HG02623 (cell line): Measurements from ENCODE around the gene SLC24A3.

Source experiments
- ATAC-seq: cut with Tn5 transposase; IDR thresholded peaks from one replicate; pipeline ENCODE4 v1.9.1; 2021; ENCODE audit warnings: moderate library complexity; ENCODE audit not compliant: unreplicated experiment

Gene SLC24A3

GRCh38 chr20:19492687-19493336 is 280.4 kb downstream of the SLC24A3 start:
- ATAC-seq, result no peak

GRCh38 chr20:19493794-19494495 is 281.5 kb downstream of the SLC24A3 start:
- ATAC-seq, result no peak

DNA sequence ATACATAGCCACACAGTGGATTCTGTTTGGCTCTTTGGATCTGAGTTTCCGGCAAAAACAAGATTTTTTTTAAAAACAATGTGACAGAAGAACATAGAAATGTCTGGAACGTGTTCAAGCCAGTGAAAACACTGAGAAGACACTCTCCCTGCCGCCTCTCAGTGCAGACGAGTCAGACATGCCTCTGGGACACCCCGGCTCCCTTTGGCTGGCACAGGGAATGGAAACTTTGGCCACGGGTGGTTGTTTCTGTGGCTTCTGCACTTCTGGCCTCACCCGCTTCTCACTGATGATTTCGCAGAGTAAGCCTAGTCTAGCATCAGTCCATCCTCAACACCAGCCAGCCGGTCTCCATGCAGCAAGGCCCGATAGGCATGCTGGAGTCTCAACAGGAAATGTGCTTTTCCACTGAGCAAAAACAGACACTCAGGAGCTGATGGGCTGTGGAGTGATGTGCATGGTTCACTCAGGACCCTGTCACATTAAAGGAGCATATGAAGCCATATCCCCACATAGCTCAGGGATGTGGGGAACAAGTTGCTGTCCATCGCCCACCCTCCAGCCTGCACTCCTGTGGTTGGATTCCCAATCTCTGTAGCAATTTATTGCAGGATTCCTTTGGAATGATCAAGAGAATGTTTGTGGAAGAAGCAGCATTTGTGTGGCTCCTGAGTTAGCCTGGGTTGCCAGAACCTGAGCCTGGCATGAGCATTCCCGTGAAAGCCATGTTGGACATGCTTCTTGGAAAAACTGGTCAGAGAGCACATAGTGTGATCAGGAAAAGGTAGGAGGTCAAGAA is 283.7 kb downstream of the SLC24A3 start:
- no peak for ATAC-seq

DNA sequence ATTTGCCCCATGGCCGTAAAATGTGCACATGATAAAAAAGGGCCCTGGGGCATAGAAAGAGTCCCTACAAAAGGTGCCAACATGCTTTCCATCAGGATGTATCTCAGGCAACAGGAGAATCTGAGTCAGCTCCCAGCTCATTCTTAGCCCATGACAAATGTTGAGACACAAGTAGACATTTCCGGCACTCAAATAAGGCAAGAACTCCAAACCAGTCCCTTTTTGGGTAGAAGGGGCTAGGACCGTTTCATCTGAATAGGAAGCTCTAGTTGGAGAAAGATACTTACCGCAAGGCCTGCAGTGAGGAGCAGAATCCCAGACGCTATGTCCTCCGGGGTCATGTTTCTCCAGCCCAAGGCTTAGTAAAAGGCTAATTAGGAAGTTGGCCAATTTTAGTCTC is 284.6 kb downstream of the SLC24A3 start:
- no peak for ATAC-seq

DNA sequence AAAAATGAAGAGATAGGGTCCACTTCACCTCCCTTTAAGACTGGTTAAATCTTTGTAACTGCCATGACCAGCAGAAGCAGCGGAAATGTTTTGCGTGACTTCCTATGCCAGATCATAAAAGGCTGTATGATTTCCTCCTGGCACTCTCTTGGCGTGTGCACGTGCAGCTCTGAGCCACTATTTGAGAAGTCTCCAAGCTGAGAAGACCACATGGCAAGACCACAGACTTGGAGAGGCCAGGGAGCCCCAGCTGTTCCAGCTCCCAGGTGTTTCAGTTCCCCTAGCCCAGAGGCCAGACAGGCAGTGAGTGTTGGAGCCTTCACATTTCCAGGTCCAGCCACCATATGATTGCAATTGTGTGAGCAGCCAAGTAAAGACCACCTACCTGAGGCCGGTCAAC is 286.3 kb downstream of the SLC24A3 start:
- no peak for ATAC-seq

DNA sequence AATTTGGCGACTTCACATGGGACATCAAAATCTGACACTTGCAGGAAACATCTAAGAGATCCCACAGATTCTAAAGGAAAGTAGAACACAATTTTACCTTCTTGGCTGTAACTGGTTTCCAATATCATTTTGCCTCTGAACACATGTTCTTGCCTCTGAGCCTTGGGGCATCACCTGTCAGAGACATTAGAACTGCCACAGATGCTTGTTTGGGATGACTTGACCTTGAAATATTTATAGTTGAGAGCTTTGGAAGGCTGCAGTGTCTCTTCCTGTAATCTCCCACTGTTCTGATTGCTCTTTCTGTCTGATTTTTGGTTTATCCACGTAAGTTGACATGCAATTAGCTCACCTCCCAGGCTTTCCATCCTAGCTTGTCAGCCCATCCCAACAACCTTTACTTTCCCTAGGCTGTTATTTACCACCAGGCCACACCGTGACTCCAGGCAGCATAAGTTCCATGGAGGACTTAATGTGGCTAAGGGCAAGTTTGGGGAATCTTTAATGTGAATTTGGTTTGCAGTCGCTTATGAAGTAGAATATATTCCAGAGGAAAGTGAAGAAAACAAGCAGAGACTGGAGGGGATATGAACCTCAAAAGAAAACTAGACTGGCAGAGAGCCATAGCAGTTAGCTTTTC is 289.2 kb downstream of the SLC24A3 start:
- no peak for ATAC-seq

- ATAC-seq, result no peak
These were observed 289.7 kb downstream of the SLC24A3 start for GRCh38 chr20:19502169-19502568.

DNA sequence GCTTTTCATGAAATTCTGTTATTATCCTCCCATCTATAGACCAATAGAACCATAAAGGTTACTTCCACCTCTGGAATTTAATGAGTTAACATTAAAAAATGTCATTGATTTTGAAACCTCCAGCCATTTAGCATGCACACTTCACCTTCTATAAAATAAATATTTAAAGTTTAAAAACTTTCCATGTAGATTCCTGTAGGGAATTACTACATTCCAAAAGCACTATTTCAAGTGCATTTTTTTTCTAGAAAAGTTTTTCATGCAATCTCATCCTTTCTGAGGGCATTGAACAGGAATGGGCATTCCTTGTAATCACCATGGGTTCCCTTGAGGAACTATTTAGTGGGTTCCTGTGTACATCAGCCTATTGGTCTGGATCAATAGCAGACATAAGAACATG is 291.8 kb downstream of the SLC24A3 start:
- no peak for ATAC-seq

DNA sequence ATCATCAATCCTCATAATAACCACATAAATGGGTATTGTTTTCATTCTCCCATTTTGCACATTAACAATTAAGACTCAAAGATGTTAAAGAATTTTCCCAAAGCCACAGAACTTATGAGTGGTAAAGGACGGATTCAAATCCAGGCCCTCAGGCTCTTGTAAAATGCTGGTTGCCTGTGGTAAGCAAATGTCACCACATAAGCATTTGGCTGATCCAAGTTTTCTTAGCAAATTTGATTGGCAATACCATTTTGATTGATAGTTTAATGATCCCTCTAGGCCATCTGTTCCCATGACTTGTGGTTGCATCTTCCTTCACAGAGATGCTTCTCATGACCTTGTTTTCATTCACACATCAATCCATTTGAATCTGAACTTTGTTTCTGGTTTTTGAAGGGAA is 293.6 kb downstream of the SLC24A3 start:
- ATAC-seq, result no peak

DNA sequence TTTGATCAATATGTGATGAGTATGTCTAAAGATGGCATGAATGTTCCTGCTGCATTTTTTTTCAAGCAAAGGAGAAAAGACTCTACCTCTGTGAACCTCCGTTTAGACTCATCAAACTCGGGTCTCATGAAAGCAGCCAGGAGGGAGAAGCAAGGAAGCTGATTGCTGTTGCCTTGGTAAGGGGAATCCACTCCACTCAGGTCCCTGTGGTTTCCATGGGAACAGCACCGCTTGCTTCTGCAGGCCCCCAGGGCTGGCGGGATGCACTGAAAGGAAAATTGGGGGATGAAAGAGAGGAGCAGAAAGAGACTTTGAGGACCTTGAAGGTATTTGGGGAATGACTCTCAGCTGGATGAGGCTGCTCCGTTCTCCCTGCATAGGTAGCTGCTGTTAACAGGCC is 296.0 kb downstream of the SLC24A3 start:
- no peak for ATAC-seq

GRCh38 chr20:19510611-19511010 is 298.2 kb downstream of the SLC24A3 start:
- ATAC-seq, result no peak

DNA sequence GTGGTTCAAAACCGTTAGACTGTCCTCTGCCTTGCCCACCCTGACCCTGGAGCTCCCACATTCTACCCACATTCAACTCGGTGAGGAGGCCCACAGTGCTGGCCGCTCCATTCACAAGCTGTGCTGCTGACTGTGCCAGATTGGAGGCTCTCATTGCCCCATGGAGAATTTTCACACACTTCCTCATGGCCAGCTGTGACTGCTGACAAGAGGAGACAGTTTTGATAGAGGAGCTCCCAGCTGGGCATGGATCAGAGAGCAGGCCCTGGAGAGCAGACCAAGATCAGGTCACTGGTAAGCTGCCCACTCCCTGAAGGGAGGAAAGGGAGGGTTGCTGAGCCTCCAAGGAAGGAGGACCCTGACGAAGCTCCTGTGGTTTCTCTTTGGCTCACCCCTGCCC is 299.5 kb downstream of the SLC24A3 start:
- no peak for ATAC-seq

DNA sequence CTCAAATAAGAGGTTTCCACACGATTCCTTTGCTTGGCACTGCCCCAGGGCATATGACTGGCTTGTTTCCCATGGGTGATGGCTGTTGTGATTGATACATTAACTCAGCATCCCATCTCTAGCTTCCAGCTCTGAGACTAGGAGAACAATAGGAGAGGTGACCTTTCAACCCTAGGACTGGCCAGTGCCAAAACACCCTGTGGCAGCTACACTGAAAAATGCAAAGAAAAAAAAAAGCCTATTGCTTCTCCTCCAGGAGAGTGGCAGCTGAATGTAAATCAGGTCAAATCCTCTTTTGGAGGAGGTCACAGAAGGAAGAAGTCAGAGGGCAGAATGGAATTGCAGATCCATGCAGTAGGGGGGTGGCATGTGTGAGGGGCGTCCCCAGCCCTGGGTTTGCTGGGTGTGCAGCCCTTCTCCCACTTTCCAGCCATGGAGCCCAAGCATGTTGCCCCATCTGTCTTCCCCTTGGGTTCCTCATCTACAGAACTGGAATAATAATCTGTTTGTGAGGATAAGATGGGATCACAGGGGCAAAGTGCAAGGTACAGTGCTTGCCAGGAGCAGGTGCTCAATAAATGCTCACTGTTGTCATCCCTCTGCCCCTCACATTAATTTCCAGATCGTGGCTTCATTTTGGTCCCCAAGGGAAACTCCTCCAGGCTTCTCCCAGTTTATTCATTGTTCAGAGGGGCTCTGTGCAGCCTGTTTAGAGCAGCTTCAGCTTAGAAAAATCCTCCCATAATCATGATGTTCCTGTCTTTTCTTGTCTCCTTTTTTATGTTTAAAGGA is 300.6 kb downstream of the SLC24A3 start:
- no peak for ATAC-seq

- ATAC-seq, result no peak
These were observed 302.6 kb downstream of the SLC24A3 start for GRCh38 chr20:19515074-19515473.

- ATAC-seq, result no peak
These were observed 307.0 kb downstream of the SLC24A3 start for GRCh38 chr20:19519466-19519865.

GRCh38 chr20:19520261-19520660 is 307.8 kb downstream of the SLC24A3 start:
- no peak for ATAC-seq

DNA sequence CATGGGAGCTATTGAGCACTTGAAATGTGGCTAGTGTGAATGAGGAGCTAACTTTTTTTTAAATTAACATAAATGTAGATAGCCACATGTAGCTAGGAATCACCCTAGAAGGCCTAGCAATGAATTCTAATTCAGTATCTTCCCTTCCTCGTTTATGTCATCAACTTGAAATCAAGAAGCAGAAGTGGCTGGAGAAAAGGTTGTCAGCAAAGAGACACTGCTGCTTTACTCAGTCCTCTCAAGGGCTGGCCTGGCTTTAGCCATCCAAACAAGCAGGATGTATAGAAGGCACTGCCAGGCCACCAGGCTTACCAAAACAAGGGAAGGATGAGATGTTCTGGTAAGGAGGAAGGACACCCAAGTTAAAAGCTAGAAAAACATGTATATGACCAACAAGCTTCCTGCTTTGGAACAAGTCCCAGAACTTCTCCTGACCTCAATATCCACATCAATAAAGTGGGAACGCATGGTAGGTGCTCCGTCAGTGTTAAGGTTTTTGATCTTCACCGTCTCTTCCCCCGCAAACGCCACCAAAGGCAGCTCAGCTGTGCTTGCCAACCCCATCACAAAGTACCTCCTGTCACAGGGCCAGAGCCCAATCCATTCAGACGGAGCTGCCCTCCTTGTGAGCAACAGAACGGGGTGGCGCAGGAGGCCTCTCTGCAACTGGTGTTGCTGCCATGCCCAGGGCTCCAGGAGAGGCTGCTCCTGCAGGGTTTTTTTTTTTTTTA is 309.8 kb downstream of the SLC24A3 start:
- no peak for ATAC-seq

DNA sequence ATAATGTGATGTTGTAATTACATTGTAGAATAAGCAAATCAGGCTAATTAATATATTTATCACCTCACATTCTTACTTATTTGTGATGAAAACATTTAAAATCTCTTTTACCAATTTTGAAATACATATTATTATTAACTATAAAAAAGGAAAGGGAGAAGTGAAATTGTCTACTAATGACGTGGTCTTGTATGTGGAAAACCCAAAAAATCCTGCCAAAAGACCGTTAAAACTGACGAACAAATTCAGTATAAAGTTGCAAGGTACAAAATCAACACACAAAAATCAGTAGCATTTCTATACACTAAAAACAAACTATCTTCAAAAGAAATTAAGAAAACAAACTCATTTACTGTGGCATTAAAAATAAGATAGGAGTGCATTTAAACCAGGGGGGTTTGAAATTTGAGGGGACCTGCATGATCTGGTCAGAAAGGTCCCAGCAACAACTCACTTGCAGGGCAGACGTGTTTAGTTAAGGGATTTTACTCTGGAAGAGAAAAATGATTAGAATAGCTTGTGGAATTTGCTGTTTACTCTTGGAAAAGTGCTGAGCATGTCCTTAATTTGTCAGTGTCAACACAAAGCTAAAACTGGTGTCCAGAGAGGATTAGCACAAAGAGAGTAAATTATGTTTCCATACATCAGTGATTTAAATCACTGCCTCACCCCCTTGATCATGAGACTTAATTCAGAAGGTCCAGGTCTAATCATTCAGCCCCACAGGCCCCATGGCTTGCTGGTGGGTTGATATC is 310.6 kb downstream of the SLC24A3 start:
- no peak for ATAC-seq

GRCh38 chr20:19524691-19525090 is 312.2 kb downstream of the SLC24A3 start:
- ATAC-seq, result no peak
